NCI-H82 treated with DMSO at 0.1 percent for 48 hours (cell line): ENCODE data around the gene PHF8.

Experiments used
- DNase-seq: peaks from one replicate; lab custom pipeline; 2025; ENCODE audit not compliant: unreplicated experiment; lab: John Stamatoyannopoulos, UW

Gene PHF8

GRCh38 chrX:54044126-54044876 lies at the start of gene PHF8:
PHF8 (minus strand) TSS chrX:54044473; CDS start chrX:54042728, 1,745 bp downstream.
- DNase-seq, result peak; percentile 86

GRCh38 chrX:54093571-54093970 lies 49.3 kb upstream of the PHF8 start:
- DNase-seq, result no peak

GRCh38 chrX:54093159-54093558 lies 48.9 kb upstream of the PHF8 start:
- no peak for DNase-seq

- DNase-seq, result no peak
Measured at GRCh38 chrX:54090880-54091279, 46.6 kb upstream of the PHF8 start.

- no peak for DNase-seq
Measured at GRCh38 chrX:54089191-54089590, 44.9 kb upstream of the PHF8 start.

- peak; percentile 54 for DNase-seq
Measured at GRCh38 chrX:54087661-54088060, 43.4 kb upstream of the PHF8 start.

GRCh38 chrX:54085666-54086065 lies 41.4 kb upstream of the PHF8 start:
- DNase-seq, result no peak

GRCh38 chrX:54076903-54077302 lies 32.6 kb upstream of the PHF8 start:
- no peak for DNase-seq

- no peak for DNase-seq
Measured at GRCh38 chrX:54074826-54075225, 30.6 kb upstream of the PHF8 start.

GRCh38 chrX:54067766-54068165 lies 23.5 kb upstream of the PHF8 start:
- DNase-seq, result no peak

GRCh38 chrX:54066841-54067240 lies 22.6 kb upstream of the PHF8 start:
- no peak for DNase-seq

- DNase-seq, result no peak
Measured at GRCh38 chrX:54064564-54064963, 20.3 kb upstream of the PHF8 start.

GRCh38 chrX:54063361-54063760 lies 19.1 kb upstream of the PHF8 start:
- no peak for DNase-seq

GRCh38 chrX:54049801-54050200 lies 5.5 kb upstream of the PHF8 start:
- no peak for DNase-seq

GRCh38 chrX:54048412-54048811 lies 4.1 kb upstream of the PHF8 start:
- DNase-seq, result no peak

GRCh38 chrX:54045563-54046228 lies 1.4 kb upstream of the PHF8 start:
- DNase-seq, result no peak

- peak; percentile 43 for DNase-seq
Measured at GRCh38 chrX:54044877-54045338, 635 bp upstream of the PHF8 start.

- DNase-seq, result no peak
Measured at GRCh38 chrX:54043541-54044125, 640 bp downstream of the PHF8 start.

- DNase-seq, result no peak
Measured at GRCh38 chrX:54043056-54043455, 1.2 kb downstream of the PHF8 start.

- DNase-seq, result peak; percentile 38
Measured at GRCh38 chrX:54042609-54043021, 1.7 kb downstream of the PHF8 start.

- DNase-seq, result no peak
Measured at GRCh38 chrX:54030329-54030728, 13.9 kb downstream of the PHF8 start.

- no peak for DNase-seq
Measured at GRCh38 chrX:54029529-54030143, 14.6 kb downstream of the PHF8 start.
